HG02642 (cell line): Measurements from ENCODE around the gene HSD3B1.
"Not testable (repeated sequence)": the region's sequence is repeated elsewhere in the genome, so short reads cannot be mapped to it uniquely, and the experiment has no call there.

ENCODE experiments used
- ATAC-seq: cut with Tn5 transposase; IDR thresholded peaks from one replicate; pipeline ENCODE4 v1.9.1; 2021; ENCODE audit warnings: mild to moderate bottlenecking; ENCODE audit not compliant: unreplicated experiment, poor library complexity

HSD3B1 gene

DNA sequence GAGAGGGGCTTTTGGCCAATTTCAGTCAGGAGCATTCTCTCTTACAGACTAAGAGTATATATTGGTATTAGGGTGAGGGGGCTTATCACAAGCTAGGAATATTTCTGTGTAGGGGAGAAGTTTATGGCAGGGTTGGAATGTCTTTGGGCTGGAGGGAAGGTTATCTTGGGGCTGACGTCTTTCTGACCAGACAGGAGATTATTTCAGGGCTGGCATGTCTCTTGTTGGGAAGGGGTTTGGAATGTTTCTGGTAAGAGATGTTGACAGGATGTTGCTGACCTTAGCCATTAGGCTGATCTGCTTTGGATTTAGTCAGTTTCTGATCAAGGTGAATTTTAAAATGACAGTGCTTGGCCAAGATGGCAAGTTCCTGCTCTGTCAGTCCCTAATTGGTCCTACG, 17.8 kb upstream of the HSD3B1 start:
- no peak for ATAC-seq

- no peak for ATAC-seq
Measured at GRCh38 chr1:119490925-119491324, 16.1 kb upstream of the HSD3B1 start.

DNA sequence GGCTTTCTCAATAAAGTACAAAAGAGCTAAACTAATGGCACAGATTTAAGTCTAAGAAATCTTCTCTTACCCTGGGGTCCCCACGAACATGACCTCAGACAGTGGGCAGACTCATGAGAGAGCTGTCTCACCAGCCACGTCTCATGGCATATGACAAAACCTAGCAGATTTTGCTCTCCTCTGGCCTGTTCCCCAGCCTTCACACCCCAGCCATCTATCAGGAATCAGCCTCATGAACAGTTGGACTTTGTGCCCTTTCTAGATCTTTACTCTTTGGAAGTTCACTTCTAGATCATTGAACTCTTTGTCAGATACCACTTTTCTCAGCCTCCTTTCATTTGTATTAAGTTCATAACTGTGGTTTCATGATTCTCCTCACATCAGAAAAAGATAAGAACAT, 14.2 kb upstream of the HSD3B1 start:
- ATAC-seq: no peak

DNA sequence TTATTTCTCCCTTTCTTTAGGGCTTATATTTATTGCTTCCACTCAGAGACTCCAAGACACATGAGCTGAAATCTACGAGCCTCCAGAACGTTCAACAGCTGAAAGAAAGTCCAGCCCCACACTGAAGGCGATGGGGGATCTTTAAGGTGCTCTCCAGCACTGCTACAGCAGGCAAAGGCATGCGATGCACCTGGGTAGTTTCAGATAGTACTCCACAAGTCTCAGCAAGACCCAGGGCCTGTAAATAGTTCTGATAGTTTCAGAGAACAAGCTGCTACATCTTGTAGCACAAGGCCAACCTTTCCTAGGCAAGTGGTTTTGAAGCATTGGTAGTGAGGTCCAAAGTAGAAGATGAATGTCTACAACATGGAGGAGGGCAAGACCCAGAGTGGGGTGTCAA, 2.2 kb upstream of the HSD3B1 start:
- no peak for ATAC-seq

- no peak for ATAC-seq
Measured at GRCh38 chr1:119510046-119510445, 3.0 kb downstream of the HSD3B1 start.

- no peak for ATAC-seq
Measured at GRCh38 chr1:119515221-119515620, 8.2 kb downstream of the HSD3B1 start.

- no peak for ATAC-seq
Measured at GRCh38 chr1:119516247-119516646, 9.2 kb downstream of the HSD3B1 start.

DNA sequence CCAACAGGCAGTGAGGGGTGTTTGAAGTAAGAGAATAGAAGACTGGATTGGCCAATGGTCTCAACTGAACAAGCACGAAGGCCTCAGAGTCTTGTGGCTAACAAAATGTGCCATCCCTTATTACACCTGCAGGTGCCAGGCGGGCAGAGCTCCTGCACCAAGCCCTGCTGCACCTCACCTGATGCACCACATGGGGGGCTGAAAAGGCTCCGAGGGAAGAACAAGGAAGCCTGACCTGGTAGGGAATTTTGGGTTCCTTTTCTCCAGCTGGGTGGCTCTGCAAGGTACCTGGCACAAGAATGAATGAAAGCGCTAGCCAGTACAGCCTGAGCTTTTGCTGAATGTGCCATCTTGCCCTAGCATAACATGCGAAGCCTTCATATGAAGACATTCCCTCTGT, 9.7 kb downstream of the HSD3B1 start:
- no peak for ATAC-seq

GRCh38 chr1:119517667-119518066, 10.7 kb downstream of the HSD3B1 start:
- ATAC-seq: not testable (repeated sequence)

DNA sequence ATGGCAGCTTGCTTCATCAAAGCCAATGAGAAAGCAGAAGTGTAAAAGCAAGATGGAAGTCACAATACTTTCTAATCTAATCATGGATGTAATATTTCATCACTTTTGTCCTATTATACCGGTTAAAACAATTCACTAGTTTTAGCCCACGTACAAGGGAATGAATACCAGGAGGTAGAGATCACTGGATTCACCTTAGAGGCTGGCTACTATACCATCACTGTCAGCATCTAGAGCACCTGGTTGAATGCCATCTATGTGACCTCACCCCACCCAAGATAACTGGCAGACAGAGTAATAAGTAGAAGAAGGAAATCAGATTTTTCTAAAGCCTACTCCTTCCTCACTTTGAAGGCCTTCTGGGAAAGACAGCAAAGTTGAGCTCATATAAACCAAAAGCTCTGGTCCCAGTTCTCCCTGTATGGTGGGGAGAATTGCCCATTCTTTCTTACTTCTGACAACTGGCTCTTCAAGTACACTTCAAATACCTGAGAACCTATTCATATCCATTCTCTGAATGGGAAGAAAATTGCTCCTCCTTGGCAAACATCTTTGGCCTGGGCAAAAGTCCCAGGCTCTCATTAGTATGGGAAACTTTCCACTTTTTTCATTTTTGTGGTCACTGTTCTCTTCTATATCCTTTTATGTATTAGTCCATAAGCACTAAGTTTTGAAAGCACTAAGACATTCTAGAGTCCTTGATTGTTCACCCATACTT, 24.8 kb downstream of the HSD3B1 start:
- no peak for ATAC-seq

DNA sequence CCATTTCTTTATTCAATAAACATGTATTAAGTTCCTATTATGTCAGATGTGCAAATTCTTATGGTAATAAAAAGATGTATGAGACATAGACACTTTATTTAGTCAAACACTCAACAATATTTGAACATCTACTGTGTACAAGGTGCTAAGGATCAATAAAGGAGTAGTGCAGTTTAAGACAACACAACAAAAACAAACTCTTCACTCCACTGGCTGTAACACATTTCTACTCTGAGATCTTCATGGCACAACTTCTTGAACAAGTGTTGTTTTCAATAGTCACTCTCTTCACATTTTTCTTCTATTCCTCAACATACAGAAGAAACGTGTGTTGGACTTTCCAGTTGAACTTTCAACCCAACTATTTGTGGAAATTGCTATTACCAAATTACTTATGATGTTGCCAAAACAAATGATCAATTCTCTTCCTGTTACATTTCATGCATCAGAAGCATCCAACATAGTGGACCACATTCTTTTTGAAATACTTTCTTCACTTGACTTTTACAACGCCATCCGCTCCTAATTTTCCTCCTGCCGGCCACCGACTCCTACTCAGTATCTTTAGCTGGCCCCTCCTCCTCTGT, 25.4 kb downstream of the HSD3B1 start:
- no peak for ATAC-seq

- ATAC-seq: no peak
Measured at GRCh38 chr1:119535381-119535780, 28.4 kb downstream of the HSD3B1 start.

DNA sequence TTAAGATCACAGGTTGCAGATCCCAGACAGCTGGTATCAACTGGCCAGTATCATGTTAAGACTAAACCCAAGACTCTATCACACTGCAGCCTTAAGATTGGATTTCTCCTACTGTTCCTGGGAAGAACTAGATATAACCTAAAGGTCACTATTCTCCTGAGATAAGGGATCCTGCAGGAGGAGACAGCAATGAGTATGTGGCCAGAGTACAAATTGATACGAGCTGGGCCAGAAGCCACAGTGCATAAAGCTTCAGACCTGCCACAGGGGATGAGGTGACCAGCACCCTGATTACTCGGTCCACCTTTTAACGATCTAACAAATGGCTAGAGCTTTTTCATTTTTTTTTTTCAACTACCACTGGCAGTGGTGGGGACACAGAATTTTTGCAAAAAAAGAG, 31.0 kb downstream of the HSD3B1 start:
- ATAC-seq: no peak

- no peak for ATAC-seq
Measured at GRCh38 chr1:119539636-119540035, 32.6 kb downstream of the HSD3B1 start.

GRCh38 chr1:119541389-119541788, 34.4 kb downstream of the HSD3B1 start:
- no peak for ATAC-seq

DNA sequence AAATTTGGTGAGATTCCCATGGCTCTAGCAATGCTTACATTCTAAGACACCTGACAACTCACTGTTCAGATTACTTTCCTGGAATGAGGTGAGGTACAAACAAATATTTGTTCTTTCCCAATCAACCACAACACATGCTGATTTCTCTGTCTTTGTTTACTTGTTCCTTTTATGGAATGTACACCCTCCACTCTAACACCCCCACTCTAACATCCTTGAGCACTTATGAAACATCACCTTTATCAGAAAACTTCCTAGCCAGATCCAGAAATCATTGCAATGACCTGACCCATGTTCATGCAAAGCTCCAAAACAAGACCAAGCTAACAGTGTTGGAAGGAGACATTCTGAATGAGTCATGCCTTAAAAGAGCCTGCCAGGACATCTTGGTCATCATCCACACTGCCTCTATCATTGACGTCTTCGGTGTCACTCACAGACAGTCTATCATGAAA, 35.5 kb downstream of the HSD3B1 start:
- no peak for ATAC-seq

- ATAC-seq: no peak
Measured at GRCh38 chr1:119544165-119544762, 37.3 kb downstream of the HSD3B1 start.

DNA sequence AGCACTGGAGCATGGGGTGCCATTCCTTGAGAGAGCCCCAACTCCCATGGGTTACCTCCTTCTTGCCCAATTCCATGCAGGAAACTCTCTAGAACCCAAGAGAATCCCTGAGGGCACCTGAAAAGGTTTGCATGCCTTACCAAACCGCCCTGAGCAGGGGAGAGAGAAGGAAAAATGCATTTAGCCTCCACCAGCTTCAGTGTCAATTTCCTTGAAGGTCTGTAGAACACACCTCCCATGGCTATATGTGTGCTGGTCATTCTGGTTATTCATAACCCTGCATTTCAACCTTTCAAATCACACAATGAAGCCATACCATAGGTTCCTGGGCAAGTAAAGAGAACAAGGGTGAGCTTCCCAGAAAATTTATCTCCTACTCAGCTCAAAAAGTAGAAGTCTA, 39.6 kb downstream of the HSD3B1 start:
- ATAC-seq: no peak

GRCh38 chr1:119547306-119547705, 40.3 kb downstream of the HSD3B1 start:
- ATAC-seq: no peak

DNA sequence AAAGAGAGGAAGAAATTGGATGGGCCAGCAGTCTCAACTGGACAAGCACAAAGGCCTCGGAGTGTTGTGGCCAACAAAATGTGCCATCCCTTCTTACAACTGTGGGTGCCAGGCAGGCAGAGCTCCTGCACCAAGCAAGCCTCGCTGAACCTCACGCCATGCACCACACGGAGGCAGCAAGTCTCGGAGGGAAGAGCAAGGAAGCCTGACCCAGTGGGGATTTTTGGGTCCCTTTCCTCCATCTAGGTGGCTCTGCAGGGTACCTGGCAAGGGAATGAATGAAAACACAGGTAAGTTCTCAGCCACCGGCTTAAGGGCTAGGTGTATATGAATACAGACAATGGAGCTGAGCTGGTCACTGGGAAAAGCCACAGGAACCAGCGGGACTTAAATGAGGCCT, 40.8 kb downstream of the HSD3B1 start:
- no peak for ATAC-seq

DNA sequence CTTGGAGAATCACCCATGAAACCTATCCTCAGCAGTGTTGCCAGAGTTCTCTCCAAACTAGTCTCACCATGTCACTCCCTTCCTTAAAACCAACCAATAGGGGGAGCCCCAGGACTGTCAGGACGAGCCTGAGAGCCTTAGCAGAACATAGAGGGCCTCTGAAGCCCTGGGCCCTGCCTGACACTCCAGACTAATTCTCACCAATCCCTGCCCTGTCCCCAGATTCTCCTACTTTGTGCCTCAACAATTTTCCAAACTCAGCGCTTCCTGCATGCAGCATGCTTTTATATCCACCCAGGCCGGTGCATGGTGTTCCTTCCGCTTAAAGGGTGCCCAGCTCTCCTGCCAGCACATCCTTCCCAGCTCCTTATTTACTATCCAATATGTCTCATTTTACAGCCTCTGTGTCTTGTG, 42.7 kb downstream of the HSD3B1 start:
- peak; percentile 78 for ATAC-seq

- ATAC-seq: no peak
Measured at GRCh38 chr1:119550381-119550780, 43.4 kb downstream of the HSD3B1 start.
